ENCODE data around the gene HMCN2.

Gene HMCN2

GRCh38 chr9:130373679-130374325 is 108.2 kb downstream of the HMCN2 start:
- no peak for DNase-seq

- DNase-seq = no peak
These were observed 112.1 kb downstream of the HMCN2 start for GRCh38 chr9:130377612-130378011.

GRCh38 chr9:130378875-130379648 is 113.5 kb downstream of the HMCN2 start:
- DNase-seq = no peak

GRCh38 chr9:130379649-130379970 is 114.0 kb downstream of the HMCN2 start:
- DNase-seq = no peak

DNA sequence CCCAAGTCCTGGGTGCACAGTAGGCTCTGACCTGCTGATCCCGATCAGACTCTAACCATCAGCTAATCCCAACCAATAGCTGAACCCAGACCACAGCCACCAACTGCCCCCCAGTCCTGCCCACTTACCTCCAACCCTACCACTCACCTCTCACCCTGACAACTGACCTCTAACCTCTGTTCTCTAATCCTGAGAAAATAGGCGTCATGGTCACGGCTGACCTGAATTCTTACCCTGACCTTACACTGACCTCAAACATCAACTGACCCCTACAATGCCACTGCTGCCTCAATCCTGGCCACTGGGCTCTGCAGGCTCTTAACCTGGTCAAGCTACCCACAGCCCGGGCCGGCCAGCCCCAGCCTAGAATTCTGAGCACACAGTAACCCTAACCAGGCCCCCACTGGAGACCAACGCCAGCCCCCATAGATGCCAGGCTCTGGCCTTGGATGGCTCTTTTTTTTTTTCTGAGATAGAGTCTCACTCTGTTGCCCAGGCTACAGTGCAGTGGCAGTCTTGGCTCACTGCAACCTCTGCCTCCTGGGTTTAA is 115.4 kb downstream of the HMCN2 start:
- DNase-seq = no peak

- no peak for DNase-seq
These were observed 116.1 kb downstream of the HMCN2 start for GRCh38 chr9:130381660-130382059.

DNA sequence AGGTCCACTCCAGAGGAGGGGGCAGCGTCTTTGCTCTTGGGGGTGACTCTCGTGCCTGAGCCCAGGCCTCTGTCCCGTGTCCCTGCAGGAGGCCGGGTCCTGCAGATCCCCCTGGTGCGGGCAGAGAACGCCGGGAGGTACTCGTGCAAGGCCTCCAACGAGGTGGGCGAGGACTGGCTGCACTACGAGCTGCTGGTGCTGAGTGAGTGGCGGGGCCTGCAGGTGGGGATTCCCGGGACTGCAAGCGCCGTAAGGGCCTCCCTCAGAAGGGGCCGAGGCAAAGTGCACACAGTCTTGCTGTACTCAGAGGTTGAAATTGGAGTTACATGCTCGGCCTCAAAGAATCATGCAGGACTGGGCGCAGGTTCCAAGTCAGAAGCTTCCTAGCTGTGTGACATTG is 116.5 kb downstream of the HMCN2 start:
- DNase-seq = no peak

DNA sequence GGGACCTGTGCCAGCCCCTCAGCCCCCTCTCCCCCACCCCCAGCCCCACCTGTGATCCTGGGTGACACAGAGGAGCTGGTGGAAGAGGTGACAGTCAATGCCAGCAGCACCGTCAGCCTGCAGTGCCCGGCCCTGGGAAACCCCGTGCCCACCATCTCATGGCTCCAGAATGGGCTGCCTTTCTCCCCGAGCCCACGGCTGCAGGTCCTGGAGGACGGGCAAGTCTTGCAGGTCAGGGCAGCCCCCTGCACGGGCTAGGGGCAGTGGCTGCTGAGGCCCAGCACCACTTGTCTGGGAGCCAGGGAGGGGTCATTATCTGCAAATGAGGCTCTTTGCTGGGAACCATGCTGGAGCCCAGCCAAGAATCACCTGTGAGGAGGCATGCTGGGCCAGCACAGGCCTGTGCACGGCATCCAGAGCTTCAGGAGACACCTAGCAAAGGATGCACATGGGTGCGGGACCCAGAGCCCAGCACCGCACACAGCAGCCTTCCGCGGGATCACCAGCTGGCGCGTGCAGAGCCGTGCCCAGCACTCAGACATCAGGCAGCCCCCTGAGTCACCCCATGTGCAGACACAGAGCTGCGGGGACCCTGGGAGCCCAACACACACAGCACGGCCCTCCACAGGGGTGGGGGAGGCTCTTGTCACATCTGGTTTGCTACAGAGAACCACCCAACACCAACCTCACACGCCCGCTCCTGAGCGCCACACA is 117.2 kb downstream of the HMCN2 start:
- no peak for DNase-seq

- DNase-seq = no peak
These were observed 117.8 kb downstream of the HMCN2 start for GRCh38 chr9:130383350-130383715.

DNA sequence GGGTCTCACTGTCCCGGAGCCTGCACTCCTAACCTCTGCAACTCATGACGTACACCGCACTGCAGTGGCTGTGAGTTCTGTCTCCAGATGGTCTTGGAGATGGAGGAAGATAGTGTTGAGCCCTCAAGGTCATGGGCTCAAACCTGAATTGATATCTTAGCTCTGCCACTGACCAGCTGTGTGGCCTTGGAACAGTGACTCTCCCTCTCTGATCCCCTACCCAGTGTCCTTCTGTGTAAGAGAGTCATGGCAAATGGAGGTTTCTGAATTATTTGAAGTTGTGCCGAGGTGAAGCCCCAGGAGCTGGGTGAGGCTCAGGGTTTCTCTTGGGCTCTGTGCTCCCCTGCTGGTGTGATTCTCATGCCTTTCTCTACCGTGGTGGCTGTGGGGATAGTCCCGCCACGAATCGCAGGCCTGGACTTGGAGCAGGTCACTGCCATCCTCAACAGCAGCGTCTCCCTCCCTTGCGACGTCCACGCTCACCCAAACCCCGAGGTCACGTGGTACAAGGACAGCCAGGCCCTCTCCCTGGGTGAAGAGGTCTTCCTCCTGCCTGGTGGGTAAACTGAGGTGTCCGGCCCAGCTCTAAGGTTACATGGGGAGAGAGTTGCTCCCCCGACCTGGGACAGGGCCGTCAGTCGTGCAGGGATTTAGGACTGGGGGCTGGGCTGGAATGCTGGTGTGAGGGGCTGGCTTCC is 118.6 kb downstream of the HMCN2 start:
- DNase-seq = no peak

DNA sequence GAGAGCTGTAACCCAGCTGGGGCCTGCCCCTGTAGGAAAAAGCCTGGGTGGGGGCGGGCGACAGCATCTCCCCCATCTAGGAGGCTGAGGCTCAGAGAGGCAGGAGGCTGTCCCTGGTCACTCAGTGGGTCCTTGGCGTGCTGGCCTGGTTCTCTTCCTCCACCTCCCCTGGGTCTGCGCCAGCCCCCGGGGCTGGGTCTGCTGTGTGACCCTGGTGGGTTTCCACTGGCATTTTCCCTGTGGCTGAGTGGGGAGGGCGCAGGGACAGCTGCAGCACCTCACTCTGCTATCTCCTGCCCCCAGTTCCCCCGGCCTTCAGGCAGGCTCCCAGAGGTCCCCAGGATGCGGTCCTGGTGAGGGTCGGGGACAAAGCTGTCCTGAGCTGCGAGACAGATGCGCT is 119.7 kb downstream of the HMCN2 start:
- DNase-seq = no peak

DNA sequence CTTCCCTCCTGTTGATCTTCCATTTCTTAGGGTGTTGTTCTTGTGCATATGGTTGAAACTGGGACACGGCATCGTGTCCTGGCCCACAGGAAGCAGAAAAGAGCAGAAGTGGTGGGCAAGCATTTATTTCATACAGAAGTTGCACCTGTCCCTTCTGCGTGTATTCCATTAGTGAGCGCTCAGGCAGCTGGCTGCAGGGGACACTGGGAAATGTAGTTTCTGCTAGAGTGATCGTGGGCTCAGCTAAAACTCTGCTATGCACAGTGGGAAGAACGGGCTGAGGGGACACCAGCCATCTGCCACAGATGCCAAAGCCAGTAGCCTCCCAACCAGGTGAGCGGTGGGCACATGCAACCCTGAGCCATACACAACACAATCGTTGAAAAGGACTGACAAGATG is 121.8 kb downstream of the HMCN2 start:
- no peak for DNase-seq

GRCh38 chr9:130387905-130388304 is 122.3 kb downstream of the HMCN2 start:
- DNase-seq = no peak

GRCh38 chr9:130390390-130390789 is 124.8 kb downstream of the HMCN2 start:
- DNase-seq = no peak

DNA sequence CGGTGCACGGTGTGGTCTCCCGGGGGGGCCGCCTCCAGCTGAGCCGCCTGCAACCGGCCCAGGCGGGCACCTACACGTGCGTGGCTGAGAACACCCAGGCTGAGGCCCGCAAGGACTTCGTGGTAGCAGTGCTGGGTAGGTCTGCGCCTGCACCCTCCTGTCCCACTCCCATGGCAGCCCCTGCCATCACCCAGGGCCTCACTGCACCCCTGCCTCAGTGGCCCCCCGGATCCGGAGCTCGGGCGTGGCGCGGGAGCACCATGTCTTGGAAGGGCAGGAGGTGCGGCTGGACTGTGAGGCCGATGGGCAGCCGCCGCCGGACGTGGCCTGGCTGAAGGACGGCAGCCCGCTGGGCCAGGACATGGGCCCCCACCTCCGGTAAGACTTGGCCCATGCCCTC is 125.4 kb downstream of the HMCN2 start:
- no peak for DNase-seq

DNA sequence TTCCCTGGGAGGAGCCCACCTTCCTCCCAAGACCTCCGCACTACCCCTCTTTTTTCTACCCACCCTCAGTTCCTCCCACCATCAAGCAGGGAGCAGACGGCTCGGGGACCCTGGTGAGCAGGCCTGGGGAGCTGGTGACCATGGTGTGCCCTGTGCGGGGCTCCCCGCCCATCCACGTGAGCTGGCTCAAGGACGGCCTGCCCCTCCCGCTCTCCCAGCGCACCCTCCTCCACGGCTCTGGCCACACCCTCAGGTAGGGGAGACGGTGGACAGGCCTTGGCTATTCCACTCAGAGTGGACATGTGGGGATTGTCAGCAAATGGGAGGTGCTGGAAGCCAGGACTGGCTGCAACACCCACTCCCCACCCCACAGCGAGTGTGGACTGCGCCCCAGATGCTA is 126.3 kb downstream of the HMCN2 start:
- DNase-seq = no peak

- no peak for DNase-seq
These were observed 128.1 kb downstream of the HMCN2 start for GRCh38 chr9:130393681-130394071.

DNA sequence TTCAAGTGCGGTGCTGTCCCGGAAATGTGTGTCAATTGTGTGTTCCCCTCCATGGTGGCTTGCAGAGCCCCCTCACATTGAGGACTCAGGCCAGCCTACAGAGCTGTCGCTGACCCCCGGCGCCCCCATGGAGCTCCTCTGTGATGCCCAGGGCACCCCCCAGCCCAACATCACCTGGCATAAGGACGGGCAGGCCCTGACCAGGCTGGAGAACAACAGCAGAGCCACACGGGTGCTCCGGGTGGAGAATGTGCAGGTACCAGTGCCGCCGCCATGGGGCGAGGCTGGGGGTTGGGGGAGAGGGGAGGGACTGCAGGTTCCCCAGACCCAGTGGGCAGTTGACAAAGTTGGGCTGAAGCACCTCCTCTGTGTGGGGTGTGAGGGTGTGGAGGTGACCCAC is 128.8 kb downstream of the HMCN2 start:
- DNase-seq = no peak

DNA sequence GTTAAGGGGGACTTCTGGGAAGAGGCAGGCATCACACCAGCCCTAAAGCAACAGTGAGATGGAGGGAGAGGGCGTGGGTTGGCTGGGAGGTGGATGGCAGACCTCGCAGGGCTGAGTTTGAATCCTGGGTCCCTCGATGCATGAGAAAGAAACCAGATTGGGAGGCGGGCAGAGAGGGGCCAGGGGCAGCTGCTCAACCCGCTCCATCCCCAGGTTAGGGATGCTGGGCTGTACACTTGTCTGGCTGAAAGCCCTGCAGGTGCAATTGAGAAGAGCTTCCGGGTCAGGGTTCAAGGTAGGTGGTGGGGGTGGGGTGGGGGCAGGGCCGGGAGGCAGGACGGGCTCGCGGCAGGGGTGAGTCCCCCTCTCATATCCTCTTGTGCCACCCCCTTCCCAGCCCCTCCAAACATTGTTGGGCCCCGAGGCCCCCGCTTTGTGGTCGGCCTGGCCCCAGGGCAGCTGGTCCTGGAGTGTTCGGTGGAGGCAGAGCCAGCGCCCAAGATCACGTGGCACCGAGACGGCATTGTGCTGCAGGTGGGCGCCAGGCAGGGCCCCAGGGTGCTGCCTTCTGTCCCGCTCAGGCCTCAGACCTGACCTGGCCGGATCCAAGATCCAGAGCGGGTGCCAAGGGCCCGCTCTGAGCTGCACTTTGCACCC is 129.4 kb downstream of the HMCN2 start:
- DNase-seq = no peak

- no peak for DNase-seq
These were observed 130.4 kb downstream of the HMCN2 start for GRCh38 chr9:130395810-130396435.

DNA sequence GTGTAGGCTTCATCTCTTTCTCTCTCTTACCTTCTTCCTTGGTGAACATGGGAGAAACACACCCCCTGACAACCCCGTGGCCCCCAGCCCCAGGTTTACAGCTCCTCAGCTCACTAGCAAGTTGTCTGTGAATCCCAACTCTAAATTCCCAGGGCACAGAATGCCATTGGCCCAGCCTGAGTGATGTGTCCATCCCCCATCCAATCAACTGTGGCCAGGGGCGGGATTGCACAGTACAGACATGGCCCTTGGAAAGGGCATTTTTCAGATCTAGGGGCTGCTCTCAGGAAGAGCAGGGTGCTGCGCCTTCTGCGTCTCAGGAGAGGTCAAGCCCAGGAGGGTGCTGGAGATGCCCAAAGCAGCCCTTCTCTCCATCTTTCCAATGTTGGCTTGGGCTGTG is 131.0 kb downstream of the HMCN2 start:
- no peak for DNase-seq

GRCh38 chr9:130398487-130399240 is 133.1 kb downstream of the HMCN2 start:
- DNase-seq = no peak
